Neural cell (in vitro differentiated cells): Measurements from ENCODE around the gene EFCAB6. TPM values are rescaled to one million over a fixed set of nuclear protein-coding genes. Genes with fewer than 3 reads are reported as not detected.

Experiments
- H2AFZ ChIP-seq: fragments of 200-600, 300-800 bp; sonication (generic), shearing (Covaris generic); 2 replicates; pipeline ENCODE4 v1.6.0; 2014; ENCODE audit warnings: low read depth, mild to moderate bottlenecking, antibody characterized with exemption, low read length, moderate library complexity
- H3F3A ChIP-seq: fragments of 200-600 bp; shearing (Covaris generic); 2 replicates; pipeline ENCODE4 v1.6.1; 2016; ENCODE audit warnings: mild to moderate bottlenecking, moderate library complexity, mixed read lengths, antibody characterized with exemption, low read length; ENCODE audit not compliant: insufficient read depth, poor library complexity, severe bottlenecking
- H3K27ac ChIP-seq: fragments of 200-600, 300-800 bp; sonication (generic), shearing (Covaris generic); 2 replicates; pipeline ENCODE4 v1.5.1; 2014; ENCODE audit warnings: mild to moderate bottlenecking, low read length, moderate library complexity
- H3K27me3 ChIP-seq: fragments of 300-800, 200-600 bp; sonication (generic), shearing (Covaris generic); 2 replicates; pipeline ENCODE4 v1.6.0; 2014; ENCODE audit warnings: mild to moderate bottlenecking, low read depth, low read length, moderate library complexity; ENCODE audit not compliant: insufficient read depth
- H3K36me3 ChIP-seq: fragments of 300-800, 200-600 bp; sonication (generic), shearing (Covaris generic); 2 replicates; pipeline ENCODE4 v1.5.1; 2014; ENCODE audit warnings: mild to moderate bottlenecking, antibody characterized with exemption, low read length, moderate library complexity; ENCODE audit not compliant: insufficient read depth
- H3K4me2 ChIP-seq: fragments of 300-800, 200-600 bp; sonication (generic), shearing (Covaris generic); 2 replicates; pipeline ENCODE4 v1.6.0; 2014; ENCODE audit warnings: mild to moderate bottlenecking, low read length
- H3K4me3 ChIP-seq: fragments of 300-800, 200-600 bp; sonication (generic), shearing (Covaris generic); 2 replicates; pipeline ENCODE4 v1.5.1; 2014; ENCODE audit warnings: mild to moderate bottlenecking, low read length, moderate library complexity
- H3K79me2 ChIP-seq: fragments of 200-600 bp; shearing (Covaris generic); replicated peaks from 2 replicates; pipeline ENCODE4 v1.6.0; 2014; ENCODE audit warnings: mild to moderate bottlenecking, low read length, moderate library complexity; ENCODE audit not compliant: insufficient read depth
- H3K9ac ChIP-seq: fragments of 300-800, 200-600 bp; sonication (generic), shearing (Covaris generic); 2 replicates; pipeline ENCODE4 v1.6.1; 2016; ENCODE audit warnings: mild to moderate bottlenecking, low read length, mixed read lengths
- H3K9me2 ChIP-seq: fragments of 200-600 bp; shearing (Covaris generic); 2 replicates; pipeline ENCODE4 v1.6.1; 2016; ENCODE audit warnings: mild to moderate bottlenecking, low read length, mixed read lengths; ENCODE audit not compliant: insufficient read depth
- H3K9me3 ChIP-seq: fragments of 200-600, 300-800 bp; sonication (generic), shearing (Covaris generic); 2 replicates; pipeline ENCODE4 v1.6.1; 2016; ENCODE audit warnings: mild to moderate bottlenecking, mixed run types, low read length, moderate library complexity, mixed read lengths
- H4K20me1 ChIP-seq: fragments of 200-600 bp; shearing (Covaris generic); 2 replicates; pipeline ENCODE4 v1.6.1; 2016; ENCODE audit warnings: mild to moderate bottlenecking, mixed run types; ENCODE audit not compliant: insufficient read depth
- EP300 ChIP-seq: fragments of 450-650 bp; conservative IDR thresholded peaks from 2 replicates; pipeline ENCODE4 v1.6.1; 2014; ENCODE audit warnings: antibody characterized with exemption, mild to moderate bottlenecking, moderate library complexity; ENCODE audit not compliant: poor library complexity, severe bottlenecking
- EZH2 ChIP-seq: fragments of 200-600, 300-800 bp; shearing (Covaris generic), sonication (generic); IDR thresholded peaks from 2 replicates; pipeline ENCODE4 v1.6.1; 2014; ENCODE audit warnings: antibody characterized with exemption, low read length, borderline replicate concordance, mild to moderate bottlenecking; ENCODE audit not compliant: insufficient read depth, poor library complexity, severe bottlenecking
- MXI1 ChIP-seq: fragments of 450-650 bp; conservative IDR thresholded peaks from 2 replicates; pipeline ENCODE4 v1.6.1; 2014; ENCODE audit warnings: antibody characterized with exemption, mild to moderate bottlenecking; ENCODE audit not compliant: poor library complexity, severe bottlenecking
- POLR2AphosphoS5 ChIP-seq: IDR thresholded peaks from 2 replicates; pipeline ENCODE4 v1.6.1; 2012
- RAD21 ChIP-seq: fragments of 450-650 bp; conservative IDR thresholded peaks from 2 replicates; pipeline ENCODE4 v1.6.1; 2014; ENCODE audit warnings: antibody characterized with exemption, mild to moderate bottlenecking, moderate library complexity
- SMC3 ChIP-seq: fragments of 450-650 bp; conservative IDR thresholded peaks from 2 replicates; pipeline ENCODE4 v1.6.1; 2014; ENCODE audit warnings: antibody characterized with exemption, mild to moderate bottlenecking, moderate library complexity; ENCODE audit not compliant: poor library complexity
- TAF1 ChIP-seq: IDR thresholded peaks from 2 replicates; pipeline ENCODE4 v1.6.1; 2012; ENCODE audit warnings: low read depth
- polyA plus RNA-seq: library from polyadenylated mRNA; depleted of rRNA; stranded (reverse); fragments of >200 nt; gene quantifications from 2 replicates; pipeline ENCODE4 v1.2.3, GENCODE V29; 2014
- TF ChIP-seq, protein P1 (sequence below): fragments of 450-650 bp; IDR thresholded peaks from 2 replicates; pipeline ENCODE4 v1.5.1; 2014; ENCODE audit warnings: antibody characterized with exemption, mild to moderate bottlenecking, moderate library complexity; ENCODE audit not compliant: poor library complexity, severe bottlenecking
- TF ChIP-seq, protein P2 (sequence below): IDR thresholded peaks from 2 replicates; pipeline ENCODE4 v1.6.1; 2012; ENCODE audit warnings: borderline replicate concordance

Gene EFCAB6
- polyA plus RNA-seq, 1 donor from 2014 or later = 1.4 TPM

DNA sequence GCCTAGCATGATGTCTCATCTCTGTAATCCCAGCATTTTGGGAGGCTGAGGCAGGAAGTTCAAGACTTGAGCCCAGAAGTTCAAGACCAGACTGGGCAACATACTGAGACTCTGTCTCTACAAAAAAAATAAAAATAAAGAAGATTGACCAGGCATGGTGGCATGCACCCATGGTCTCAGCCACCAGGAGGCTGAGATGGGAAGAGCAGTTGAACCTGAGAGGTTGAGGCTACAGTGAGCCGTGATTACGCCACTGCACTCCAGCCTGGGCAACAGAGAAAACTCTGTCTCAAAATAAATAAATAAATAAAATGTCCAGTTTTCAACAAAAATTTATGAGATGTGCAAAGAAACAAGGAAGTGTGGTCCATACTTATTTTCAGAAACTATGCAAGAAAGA, 28.3 kb downstream of the EFCAB6 start:
- no peak overlapping the region for H3K4me2 ChIP-seq
- H3K27ac ChIP-seq = no peak overlapping the region
- no peak overlapping the region for H2AFZ ChIP-seq
- no peak overlapping the region for H3K4me3 ChIP-seq
- no peak overlapping the region for H3K9ac ChIP-seq
- no peaks in the 10 kb centered on the region for H3K9me3 ChIP-seq
- H3K36me3 ChIP-seq = no peaks in the 10 kb centered on the region
- no peaks in the 10 kb centered on the region for H3K9me2 ChIP-seq
- no peaks in the 10 kb centered on the region for H4K20me1 ChIP-seq
- no peaks in the 10 kb centered on the region for H3K27me3 ChIP-seq
- no peaks in the 10 kb centered on the region for H3K79me2 ChIP-seq
- TF ChIP-seq POLR2AphosphoS5 = no peak
- TF ChIP-seq MXI1 = no peak
- TF ChIP-seq, protein P1, sequence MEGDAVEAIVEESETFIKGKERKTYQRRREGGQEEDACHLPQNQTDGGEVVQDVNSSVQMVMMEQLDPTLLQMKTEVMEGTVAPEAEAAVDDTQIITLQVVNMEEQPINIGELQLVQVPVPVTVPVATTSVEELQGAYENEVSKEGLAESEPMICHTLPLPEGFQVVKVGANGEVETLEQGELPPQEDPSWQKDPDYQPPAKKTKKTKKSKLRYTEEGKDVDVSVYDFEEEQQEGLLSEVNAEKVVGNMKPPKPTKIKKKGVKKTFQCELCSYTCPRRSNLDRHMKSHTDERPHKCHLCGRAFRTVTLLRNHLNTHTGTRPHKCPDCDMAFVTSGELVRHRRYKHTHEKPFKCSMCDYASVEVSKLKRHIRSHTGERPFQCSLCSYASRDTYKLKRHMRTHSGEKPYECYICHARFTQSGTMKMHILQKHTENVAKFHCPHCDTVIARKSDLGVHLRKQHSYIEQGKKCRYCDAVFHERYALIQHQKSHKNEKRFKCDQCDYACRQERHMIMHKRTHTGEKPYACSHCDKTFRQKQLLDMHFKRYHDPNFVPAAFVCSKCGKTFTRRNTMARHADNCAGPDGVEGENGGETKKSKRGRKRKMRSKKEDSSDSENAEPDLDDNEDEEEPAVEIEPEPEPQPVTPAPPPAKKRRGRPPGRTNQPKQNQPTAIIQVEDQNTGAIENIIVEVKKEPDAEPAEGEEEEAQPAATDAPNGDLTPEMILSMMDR = no peak
- TF ChIP-seq RAD21 = no peak
- TF ChIP-seq EP300 = no peak
- no peaks in the 10 kb centered on the region for H3F3A ChIP-seq

DNA sequence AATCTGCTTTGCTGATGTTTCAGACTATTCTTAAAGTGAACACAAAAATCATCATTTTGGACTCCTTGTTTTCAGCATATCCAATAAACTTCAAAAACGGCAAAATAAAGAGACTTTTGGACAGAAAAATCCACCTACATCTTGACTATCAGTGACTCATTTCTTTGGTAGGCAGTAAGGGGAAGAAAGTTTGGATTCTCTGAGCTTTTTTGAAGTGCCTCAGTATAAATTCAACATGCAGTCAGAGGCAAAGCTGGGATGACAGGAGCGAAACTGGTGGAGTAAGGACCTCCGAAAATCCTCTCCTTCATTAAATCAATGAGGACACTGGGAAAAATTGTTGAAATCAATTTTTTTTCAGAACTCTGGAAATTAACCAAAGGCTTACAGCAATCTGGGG, 29.7 kb downstream of the EFCAB6 start:
- TF ChIP-seq SMC3 (no peak), TAF1 (no peak), RAD21 (no peak), MXI1 (no peak), EZH2 (no peak)
- TF ChIP-seq, protein P2, sequence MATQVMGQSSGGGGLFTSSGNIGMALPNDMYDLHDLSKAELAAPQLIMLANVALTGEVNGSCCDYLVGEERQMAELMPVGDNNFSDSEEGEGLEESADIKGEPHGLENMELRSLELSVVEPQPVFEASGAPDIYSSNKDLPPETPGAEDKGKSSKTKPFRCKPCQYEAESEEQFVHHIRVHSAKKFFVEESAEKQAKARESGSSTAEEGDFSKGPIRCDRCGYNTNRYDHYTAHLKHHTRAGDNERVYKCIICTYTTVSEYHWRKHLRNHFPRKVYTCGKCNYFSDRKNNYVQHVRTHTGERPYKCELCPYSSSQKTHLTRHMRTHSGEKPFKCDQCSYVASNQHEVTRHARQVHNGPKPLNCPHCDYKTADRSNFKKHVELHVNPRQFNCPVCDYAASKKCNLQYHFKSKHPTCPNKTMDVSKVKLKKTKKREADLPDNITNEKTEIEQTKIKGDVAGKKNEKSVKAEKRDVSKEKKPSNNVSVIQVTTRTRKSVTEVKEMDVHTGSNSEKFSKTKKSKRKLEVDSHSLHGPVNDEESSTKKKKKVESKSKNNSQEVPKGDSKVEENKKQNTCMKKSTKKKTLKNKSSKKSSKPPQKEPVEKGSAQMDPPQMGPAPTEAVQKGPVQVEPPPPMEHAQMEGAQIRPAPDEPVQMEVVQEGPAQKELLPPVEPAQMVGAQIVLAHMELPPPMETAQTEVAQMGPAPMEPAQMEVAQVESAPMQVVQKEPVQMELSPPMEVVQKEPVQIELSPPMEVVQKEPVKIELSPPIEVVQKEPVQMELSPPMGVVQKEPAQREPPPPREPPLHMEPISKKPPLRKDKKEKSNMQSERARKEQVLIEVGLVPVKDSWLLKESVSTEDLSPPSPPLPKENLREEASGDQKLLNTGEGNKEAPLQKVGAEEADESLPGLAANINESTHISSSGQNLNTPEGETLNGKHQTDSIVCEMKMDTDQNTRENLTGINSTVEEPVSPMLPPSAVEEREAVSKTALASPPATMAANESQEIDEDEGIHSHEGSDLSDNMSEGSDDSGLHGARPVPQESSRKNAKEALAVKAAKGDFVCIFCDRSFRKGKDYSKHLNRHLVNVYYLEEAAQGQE = no peak
- no peaks in the 10 kb centered on the region for H3K79me2 ChIP-seq
- H3K4me2 ChIP-seq = no peak overlapping the region

DNA sequence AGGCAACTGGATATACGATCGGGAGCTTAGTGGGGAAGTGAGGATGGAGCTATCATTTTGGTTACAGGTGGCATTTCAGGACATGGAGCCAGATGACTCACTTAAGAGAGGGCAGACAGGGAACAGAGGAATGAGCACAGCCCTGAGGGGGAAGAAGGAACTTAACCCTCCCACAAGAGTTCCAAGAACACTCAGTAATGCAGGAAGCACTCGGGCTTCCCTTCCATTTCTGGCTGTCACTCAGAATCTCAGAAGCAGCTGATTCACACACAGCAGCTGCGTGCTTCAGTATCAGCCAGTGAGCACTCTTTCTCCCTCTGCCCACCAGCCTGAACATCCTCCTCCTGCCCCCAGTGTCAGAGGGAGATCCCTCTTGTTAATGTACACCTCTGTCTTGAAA, 34.8 kb downstream of the EFCAB6 start:
- Histone ChIP-seq H4K20me1 (no peaks in the 10 kb centered on the region), H3F3A (no peaks in the 10 kb centered on the region), H2AFZ (no peak overlapping the region), H3K9ac (peak overlapping the region; percentile 27), H3K4me3 (no peak overlapping the region), H3K27ac (no peak overlapping the region), H3K79me2 (no peaks in the 10 kb centered on the region), H3K9me3 (no peaks in the 10 kb centered on the region), H3K27me3 (no peaks in the 10 kb centered on the region), H3K9me2 (no peaks in the 10 kb centered on the region), H3K4me2 (no peak overlapping the region), H3K36me3 (no peaks in the 10 kb centered on the region)
- no peak for TF ChIP-seq TAF1
- TF ChIP-seq, protein P2 = no peak
- no peak for TF ChIP-seq MXI1
- no peak for TF ChIP-seq EP300
- TF ChIP-seq EZH2 = no peak
- TF ChIP-seq RAD21 = no peak
- TF ChIP-seq, protein P1 = no peak
- TF ChIP-seq POLR2AphosphoS5 = no peak
- TF ChIP-seq SMC3 = no peak

More for the DNA sequence above, 29.7 kb downstream of the EFCAB6 start:
- no peaks in the 10 kb centered on the region for H3F3A ChIP-seq
- H3K4me3 ChIP-seq = no peak overlapping the region
- no peaks in the 10 kb centered on the region for H3K36me3 ChIP-seq
- H4K20me1 ChIP-seq = no peaks in the 10 kb centered on the region
- no peak overlapping the region for H3K9ac ChIP-seq
- no peaks in the 10 kb centered on the region for H3K9me3 ChIP-seq
- no peaks in the 10 kb centered on the region for H3K9me2 ChIP-seq
- H3K27me3 ChIP-seq = no peaks in the 10 kb centered on the region
- H3K27ac ChIP-seq = no peak overlapping the region
- no peak overlapping the region for H2AFZ ChIP-seq
